Jurkat, Clone E6-1 (cell line): ENCODE measurements around the gene RNF138.
"Not testable (repeated sequence)": the region's sequence is repeated elsewhere in the genome, so short reads cannot be mapped to it uniquely, and the experiment has no call there.

ENCODE experiments used
- DNase-seq: peaks from one replicate; pipeline ENCODE4 v3.0.0-alpha.2; 2011; ENCODE audit warnings: low read depth, low spot score
- H3K4me3 ChIP-seq: 2 replicates; pipeline ENCODE4 v1.5.1; 2011; ENCODE audit warnings: mild to moderate bottlenecking, low read length, control low read depth, moderate library complexity

RNF138 gene

GRCh38 chr18:32158631-32159030, 67.0 kb downstream of the RNF138 start:
- not testable (repeated sequence) for H3K4me3 ChIP-seq, DNase-seq

DNA sequence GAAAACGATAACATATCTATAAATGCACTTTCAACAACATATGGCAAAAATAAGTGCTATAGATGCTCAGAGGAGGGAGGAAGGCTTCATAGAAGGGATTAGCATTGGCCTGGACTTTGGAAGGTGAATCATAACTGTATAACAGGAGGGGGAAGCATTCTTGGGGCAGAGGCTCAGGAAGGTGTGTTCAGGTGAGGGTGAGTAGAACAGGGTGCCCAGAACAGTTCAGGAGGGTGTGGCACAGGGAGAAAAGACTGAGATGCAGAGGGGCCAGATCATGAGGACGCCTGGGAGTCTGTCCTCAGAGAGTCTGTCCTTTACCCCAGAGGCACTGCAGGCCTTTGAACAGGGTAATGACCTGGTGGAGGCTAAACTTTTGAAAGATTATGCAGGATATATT, 68.9 kb downstream of the RNF138 start:
- DNase-seq = no peak
- H3K4me3 ChIP-seq = no peak overlapping the region

- no peak overlapping the region for H3K4me3 ChIP-seq
- no peak for DNase-seq
These were observed 76.5 kb downstream of the RNF138 start for GRCh38 chr18:32167980-32168730.

DNA sequence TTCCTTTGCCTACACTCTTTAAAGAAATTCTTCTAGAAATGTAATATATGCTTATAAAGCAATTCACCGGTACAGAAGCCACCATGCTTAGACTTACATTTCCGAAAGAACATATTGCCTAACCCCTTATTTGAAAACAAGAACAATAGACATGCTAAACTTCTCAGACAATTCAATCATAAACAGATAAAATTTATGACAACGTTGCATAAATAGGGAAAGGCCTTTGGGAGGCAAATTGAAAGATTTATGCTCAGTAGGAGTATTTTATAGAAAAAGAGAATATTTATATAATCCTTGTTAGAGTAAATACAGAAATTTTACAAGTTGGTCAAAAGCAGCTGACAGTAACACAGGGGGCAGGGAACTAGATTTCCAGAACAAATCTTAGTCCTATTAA, 82.0 kb downstream of the RNF138 start:
- DNase-seq = no peak
- no peak overlapping the region for H3K4me3 ChIP-seq

DNA sequence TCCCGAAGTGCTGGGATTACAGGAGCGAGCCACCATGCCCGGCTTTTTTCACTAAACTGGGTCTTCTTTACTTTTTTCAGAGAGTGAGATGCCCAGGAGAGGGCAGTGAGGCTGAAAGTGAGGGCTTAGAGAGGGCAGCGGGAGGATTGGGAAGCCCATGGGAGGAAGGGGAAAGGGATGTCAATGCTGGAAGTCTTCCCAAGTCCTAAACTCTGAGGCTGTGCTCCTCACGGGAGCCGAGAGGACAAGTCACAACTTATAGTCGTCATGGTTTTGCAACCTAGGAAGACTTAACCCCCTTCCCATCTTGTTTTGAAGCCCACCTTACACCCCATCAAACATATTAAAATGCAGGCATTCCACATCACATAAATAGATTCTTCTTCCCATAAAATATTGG, 83.0 kb downstream of the RNF138 start:
- DNase-seq = no peak
- H3K4me3 ChIP-seq = no peak overlapping the region

DNA sequence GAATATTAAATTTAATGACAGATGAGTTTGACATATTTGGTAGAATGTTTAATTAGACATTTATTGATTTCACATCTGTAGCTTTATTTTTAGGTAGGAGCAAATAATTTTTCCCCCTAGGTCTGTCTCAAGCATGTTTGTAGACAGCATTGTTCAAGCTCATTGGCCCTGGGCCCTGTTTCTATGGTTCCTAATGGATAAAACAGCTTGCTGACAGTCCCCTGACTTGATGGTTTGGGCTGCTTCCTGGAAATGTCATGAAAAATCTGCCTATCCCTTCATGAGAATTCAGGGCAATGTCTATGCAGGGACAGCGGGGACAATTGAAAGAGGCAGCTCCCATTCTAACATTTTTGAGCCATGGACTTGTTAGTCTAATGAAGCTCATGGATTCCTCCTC, 83.6 kb downstream of the RNF138 start:
- DNase-seq = no peak
- no peak overlapping the region for H3K4me3 ChIP-seq

- DNase-seq, H3K4me3 ChIP-seq: not testable (repeated sequence)
These were observed 85.1 kb downstream of the RNF138 start for GRCh38 chr18:32176745-32177144.

DNA sequence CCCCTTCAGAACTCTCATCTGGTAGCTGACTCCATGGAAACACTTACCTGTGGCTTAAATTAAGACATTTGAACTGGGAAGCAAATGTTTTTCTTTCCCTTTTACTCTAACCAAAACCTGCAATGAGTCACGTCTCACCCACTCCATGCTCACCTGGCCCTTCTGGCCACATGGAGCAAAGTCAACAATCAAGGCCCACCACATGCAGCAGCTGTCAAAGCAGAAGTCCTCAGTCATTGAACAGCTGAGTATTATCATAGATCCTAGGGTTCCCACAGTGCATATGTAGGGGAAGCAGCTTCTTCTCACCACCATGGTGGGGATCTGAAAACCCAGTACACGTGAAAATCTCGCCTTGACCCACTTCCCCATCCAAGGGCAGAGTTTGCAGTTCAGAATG, 85.9 kb downstream of the RNF138 start:
- no peak overlapping the region for H3K4me3 ChIP-seq
- no peak for DNase-seq
